ENCODE data around the gene MTMR8. TPM values are rescaled to one million over a fixed set of nuclear protein-coding genes. Genes with fewer than 3 reads are reported as not detected.
"Not testable (repeated sequence)": the region's sequence is repeated elsewhere in the genome, so short reads cannot be mapped to it uniquely, and the experiment has no call there.

MTMR8 gene
- 4.5 TPM for total RNA-seq

- DNase-seq (ENCODE audit: low spot score in 2 of 2) (peak; percentile 28 to 63), FAIRE-seq (no peak)
These were observed at the start of gene MTMR8 for GRCh38 chrX:64394874-64395567. Gene MTMR8, minus strand, starts transcription at chrX:64395452. Its CDS starts 89 bp downstream, at chrX:64395363.

DNA sequence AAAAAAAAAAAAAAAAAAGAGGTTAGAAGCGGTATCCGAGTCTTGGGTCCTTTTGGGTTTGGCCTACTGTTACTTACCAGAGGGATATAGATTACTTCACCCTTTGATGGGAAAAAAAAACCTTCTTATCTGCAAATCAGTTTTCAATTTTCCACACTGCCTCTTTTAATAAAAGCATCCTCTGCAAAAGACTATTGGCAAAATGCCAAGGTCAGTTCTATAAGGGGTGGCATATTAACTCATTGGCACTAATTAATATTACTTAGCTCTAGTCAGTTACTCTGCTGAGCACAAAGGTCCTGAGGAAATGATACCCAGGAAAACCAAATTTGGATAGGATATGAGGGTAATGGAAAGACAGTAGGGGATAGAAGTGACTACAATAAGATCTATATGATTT lies 44.3 kb upstream of the MTMR8 start:
- FAIRE-seq (no peak), DNase-seq (ENCODE audit: low spot score in 2 of 2) (no peak)

DNA sequence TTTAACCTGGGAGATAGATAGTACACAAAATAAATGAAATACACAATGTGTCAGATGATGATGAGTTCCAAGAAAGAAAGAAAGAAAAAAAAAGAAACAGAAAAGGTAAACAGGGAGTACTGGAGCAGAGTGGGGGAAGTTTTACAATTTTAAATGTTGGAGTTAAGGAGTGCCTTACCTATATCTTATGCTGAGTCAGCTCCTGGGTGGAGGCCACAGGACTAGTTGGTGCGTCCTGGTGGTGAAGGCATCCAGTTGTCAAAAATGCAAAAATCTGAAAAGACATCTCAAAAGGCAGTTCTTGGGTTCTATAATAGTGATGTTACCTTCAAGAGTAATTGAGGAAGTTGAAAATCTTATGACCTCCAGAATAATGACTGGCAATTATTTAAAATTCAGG lies 42.4 kb upstream of the MTMR8 start:
- DNase-seq (ENCODE audit: low spot score in 2 of 2), result no peak
- FAIRE-seq, result no peak

DNA sequence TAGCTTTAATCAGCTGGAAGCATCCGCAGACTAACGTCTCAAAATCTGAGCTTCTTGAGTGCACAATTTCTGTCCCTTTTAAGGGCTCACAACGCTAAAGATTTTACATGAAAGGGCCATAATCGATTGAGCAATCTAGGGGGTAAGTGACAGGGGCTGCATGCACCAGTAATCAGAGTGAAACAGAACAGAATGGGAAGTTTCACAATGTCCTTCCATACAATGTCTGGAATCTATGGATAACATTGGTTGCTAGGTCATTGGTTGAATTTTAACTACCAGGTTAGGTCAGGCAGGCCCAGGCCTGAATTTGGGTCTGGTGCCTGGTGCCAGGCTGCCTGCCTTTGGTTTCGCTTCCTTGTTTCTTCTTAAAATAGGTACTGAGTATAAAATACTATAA lies 42.0 kb upstream of the MTMR8 start:
- FAIRE-seq (no peak), DNase-seq (ENCODE audit: low spot score in 2 of 2) (no peak)

GRCh38 chrX:64428371-64428770 lies 33.1 kb upstream of the MTMR8 start:
- FAIRE-seq (no peak), DNase-seq (ENCODE audit: low spot score in 2 of 2) (no peak)

DNA sequence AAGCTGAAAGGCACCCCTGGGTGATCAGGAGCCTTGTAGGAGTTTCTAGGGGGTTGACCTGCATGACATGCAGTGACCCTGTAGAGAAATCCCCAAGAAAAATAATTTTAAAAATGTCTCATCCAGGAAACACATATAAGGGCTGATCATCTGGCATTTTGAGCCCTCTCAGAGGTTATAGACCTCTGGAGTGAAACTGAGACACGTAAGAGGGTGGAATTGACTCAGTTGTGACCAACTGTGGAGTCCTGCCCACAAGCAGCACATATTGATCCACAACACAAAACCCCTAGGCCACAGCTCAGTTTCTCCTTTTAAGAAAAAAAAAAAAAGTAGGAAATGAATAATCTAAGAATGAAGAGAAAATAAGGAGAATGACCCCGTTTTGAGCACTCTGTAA lies 32.5 kb upstream of the MTMR8 start:
- no peak for DNase-seq (ENCODE audit: low spot score in 2 of 2)
- FAIRE-seq, result no peak

GRCh38 chrX:64427281-64427680 lies 32.0 kb upstream of the MTMR8 start:
- FAIRE-seq, result no peak
- no peak for DNase-seq (ENCODE audit: low spot score in 2 of 2)

GRCh38 chrX:64409730-64410129 lies 14.5 kb upstream of the MTMR8 start:
- not testable (repeated sequence) for FAIRE-seq; DNase-seq (ENCODE audit: low spot score in 2 of 2)

GRCh38 chrX:64398088-64398487 lies 2.8 kb upstream of the MTMR8 start:
- DNase-seq (ENCODE audit: low spot score in 2 of 2) (no peak), FAIRE-seq (no peak)

GRCh38 chrX:64395568-64395929 lies 297 bp upstream of the MTMR8 start:
- DNase-seq (ENCODE audit: low spot score in 2 of 2) (no peak), FAIRE-seq (no peak)

DNA sequence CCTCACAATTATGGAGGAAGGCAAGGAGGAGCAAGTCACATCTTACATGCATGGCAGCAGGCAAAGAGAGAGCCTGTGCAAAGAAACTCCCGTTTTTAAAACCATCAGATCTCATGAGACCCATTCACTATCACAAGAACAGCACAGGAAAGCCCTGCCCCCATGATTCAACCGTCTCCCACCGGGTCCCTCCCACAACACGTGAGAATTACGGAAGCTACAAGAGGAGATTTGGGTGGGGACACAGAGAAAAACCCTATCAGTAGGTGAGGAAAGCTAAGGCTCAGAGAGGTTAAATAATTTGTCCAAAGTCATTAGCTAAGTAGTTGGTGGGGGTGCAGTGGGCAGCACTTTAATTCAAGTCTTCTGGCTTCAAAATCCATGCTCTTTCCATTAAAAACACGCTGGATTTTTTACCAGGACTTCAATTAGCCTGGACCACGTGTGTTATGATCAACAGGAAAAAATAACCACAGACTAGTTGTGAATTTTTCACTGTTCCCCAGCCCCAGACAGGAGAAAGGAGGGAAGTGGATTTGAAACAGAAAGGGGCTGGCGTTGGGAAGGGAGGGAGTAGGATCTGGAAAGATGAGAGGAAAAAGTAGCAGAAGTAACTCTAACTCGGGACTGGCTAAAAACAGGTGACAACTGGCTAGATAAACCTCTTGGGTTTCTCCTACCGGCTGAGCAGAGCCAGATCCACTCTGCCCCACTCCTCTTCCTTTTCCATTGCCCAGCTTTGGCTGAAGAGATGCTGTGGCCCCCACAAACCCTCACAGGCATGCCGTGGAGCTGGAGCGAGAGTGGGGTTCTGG lies 986 bp downstream of the MTMR8 start:
- FAIRE-seq (no peak), DNase-seq (ENCODE audit: low spot score in 2 of 2) (no peak)

DNA sequence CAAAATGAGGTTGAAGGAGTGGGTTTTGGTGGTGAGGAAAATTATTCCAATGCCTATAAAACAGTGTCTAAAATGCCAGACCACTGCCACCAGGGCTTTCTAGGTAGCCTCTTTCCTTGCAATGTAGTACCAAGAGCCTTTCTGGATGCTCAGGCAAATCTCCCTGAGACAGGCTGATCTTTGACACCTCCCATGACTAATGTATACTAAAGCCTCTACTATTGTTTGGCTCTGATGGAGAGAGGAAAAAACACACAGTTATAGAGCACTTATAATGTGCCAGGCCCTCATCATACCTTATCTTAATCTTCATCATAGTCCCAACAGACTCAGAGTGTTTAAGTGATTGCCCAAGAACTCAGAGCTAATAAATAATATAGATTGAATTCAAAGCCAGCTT lies 5.8 kb downstream of the MTMR8 start:
- DNase-seq (ENCODE audit: low spot score in 2 of 2) (no peak), FAIRE-seq (no peak)

DNA sequence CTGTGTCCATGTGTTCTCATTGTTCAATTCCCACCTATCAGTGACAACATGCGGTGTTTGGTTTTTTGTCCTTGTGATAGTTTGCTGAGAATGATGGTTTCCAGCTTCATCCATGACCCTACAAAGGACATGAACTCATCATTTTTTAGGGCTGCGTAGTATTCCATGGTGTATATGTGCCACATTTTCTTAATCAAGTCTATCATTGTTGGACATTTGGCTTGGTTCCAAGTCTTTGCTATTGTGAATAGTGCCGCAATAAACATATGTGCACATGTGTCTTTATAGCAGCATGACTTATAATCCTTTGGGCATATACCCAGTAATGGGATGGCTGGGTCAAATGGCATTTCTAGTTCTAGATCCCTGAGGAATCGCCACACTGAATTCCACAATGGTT lies 14.5 kb downstream of the MTMR8 start:
- DNase-seq (ENCODE audit: low spot score in 2 of 2); FAIRE-seq: not testable (repeated sequence)

DNA sequence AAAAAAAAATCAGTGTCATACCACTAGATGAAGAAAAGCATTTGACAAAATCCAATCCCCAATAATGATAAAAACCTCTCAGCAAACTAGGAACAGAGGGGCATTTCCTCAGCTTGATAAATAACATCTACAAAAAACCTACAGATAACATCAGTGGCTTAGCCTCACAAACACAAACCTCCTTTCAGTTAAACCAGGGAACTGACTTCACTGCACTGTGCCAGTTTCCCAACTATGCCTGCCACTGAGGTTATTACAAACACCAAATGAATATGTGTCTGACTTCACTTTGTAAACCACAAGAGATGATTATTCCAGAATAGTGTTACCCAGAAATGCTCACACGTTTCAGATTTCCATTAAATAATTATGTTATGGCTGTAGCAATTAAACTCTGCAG lies 15.3 kb downstream of the MTMR8 start:
- DNase-seq (ENCODE audit: low spot score in 2 of 2), result no peak
- no peak for FAIRE-seq

- FAIRE-seq (no peak), DNase-seq (ENCODE audit: low spot score in 2 of 2) (no peak)
These were observed 17.5 kb downstream of the MTMR8 start for GRCh38 chrX:64377753-64378152.

DNA sequence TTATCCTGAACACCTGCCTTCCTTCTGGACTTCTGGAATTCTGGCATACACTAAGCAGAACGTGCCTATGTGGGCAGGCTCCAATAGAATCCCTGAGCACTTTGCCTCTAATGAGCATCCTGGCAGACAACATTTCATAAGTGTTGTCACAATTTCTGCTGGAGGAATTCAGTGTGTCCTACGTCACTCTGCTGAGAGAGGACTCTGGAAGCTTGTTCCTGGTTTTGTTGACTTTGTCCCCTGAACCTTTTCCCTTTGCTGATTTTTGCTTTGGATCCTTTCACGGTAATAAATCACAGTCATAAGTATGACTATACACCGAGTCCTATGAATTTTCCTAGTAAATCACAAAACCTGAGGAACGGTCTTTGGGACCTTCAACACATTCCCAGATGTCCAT lies 43.2 kb downstream of the MTMR8 start:
- DNase-seq (ENCODE audit: low spot score in 2 of 2) (no peak), FAIRE-seq (no peak)

DNA sequence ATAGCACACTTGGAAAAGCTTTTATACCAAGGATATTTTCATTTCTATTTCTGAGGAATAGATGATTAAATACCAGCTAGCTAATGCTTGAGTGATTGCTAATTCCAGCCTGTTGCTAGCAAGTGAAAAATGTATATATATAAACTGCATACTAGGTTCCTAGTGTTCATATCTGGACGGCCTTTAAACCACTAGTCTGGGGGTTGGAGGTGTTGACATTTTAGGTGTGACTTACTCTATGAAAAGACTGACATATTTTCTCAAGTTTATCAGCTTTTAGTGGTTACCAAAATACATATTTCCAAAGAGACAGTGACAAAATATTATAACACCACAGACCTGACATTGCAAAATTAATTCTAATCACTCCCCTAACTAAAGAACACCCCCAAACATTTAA lies 44.7 kb downstream of the MTMR8 start:
- FAIRE-seq (no peak), DNase-seq (ENCODE audit: low spot score in 2 of 2) (no peak)

DNA sequence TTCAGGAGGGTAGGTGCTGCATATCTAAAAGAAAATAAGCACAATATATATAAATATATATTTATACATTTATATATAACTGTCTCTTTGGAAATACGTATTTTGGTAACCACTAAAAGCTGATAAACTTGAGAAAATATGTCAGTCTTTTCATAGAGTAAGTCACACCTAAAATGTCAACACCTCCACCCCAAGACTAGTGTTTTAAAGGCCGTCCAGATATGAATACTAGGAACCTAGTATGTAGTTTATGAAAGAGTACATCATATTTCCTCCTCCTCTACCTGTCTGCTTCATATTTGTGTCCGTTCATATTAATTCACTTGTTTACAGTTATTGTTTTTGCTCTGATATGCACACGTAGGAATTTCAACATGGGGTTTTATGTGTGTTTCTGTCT lies 45.2 kb downstream of the MTMR8 start:
- no peak for FAIRE-seq
- no peak for DNase-seq (ENCODE audit: low spot score in 2 of 2)

- FAIRE-seq (no peak), DNase-seq (ENCODE audit: low spot score in 2 of 2) (no peak)
These were observed 52.4 kb downstream of the MTMR8 start for GRCh38 chrX:64342811-64343210.

GRCh38 chrX:64338296-64338695 lies 57.0 kb downstream of the MTMR8 start:
- DNase-seq (ENCODE audit: low spot score in 2 of 2) (no peak), FAIRE-seq (no peak)

GRCh38 chrX:64334467-64334866 lies 60.8 kb downstream of the MTMR8 start:
- DNase-seq (ENCODE audit: low spot score in 2 of 2) (no peak), FAIRE-seq (no peak)

- FAIRE-seq (no peak), DNase-seq (ENCODE audit: low spot score in 2 of 2) (no peak)
These were observed 65.0 kb downstream of the MTMR8 start for GRCh38 chrX:64330284-64330683.

All from frontal cortex (tissue), 4 donors.